ENCODE data around the gene RASSF8. TPM values are rescaled to one million over a fixed set of nuclear protein-coding genes. Genes with fewer than 3 reads are reported as not detected.

The RASSF8 gene
- total and polyA plus RNA-seq, 2 of the 8 experiments (the other 6 are each of a cell fraction or from before 2014, with no cell fraction given): 6.4 to 46.7 TPM

DNA sequence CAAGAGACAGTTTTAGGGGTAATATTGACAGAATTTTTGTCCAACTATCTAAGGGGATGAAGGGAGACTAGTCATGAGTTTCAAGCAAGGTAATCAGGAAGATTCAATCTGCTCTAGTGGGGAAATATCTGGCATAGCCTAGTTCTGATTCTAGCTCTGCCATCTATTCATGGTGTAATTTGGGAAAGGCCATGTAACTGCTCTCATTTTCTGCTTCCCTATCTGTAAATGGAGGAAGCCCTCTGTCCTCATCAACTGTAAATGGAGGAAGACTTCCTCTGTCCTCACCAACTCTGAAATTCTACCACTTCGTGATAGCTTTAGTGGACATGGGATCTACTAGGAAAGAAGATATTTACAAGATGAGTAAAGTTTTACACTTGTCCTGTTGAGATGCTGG, 128.5 kb downstream of the RASSF8 start:
- FAIRE-seq (no peak), DNase-seq (ENCODE audit: low read depth in 1 of 2, low spot score in 2 of 2) (no peak)
- Histone ChIP-seq H3K14ac (ENCODE audit: insufficient read length) (no peak overlapping the region), H2BK20ac (ENCODE audit: low read length) (no peak overlapping the region), H3K4ac (replicated peaks; ENCODE audit: insufficient read length, low read depth, low read length) (no peak overlapping the region), H3K79me1 (ENCODE audit: low read depth, low read length) (no peaks in the 10 kb centered on the region), H4K8ac (ENCODE audit: extremely low read depth, insufficient read depth, low read length) (no peak overlapping the region), H4K91ac (replicated peaks; ENCODE audit: insufficient read length, low read length) (no peak overlapping the region), H3K27me3 (replicated peaks in 1 of 4; ENCODE audit: control insufficient read depth in 3 of 4, extremely low read depth in 1 of 4, insufficient read depth in 3 of 4, low read length in 3 of 4) (no peaks in the 10 kb centered on the region), H2BK5ac (ENCODE audit: low read depth, low read length) (no peak overlapping the region), H3K9me3 (ENCODE audit: insufficient read depth in 2 of 2, low read depth in 1 of 2, low read length in 1 of 2) (peaks cover 2 to 3% of the 10 kb centered on the region in 2 experiments; a peak in 2 of 4 replicates), H2AFZ (ENCODE audit: low read length) (no peak overlapping the region), H4K20me1 (replicated peaks in 1 of 2; ENCODE audit: control insufficient read depth in 1 of 2, insufficient read depth in 2 of 2, low read length in 2 of 2) (no peaks in the 10 kb centered on the region), H3K23ac (ENCODE audit: insufficient read length) (no peak overlapping the region), H2BK120ac (replicated peaks; ENCODE audit: low read depth, low read length) (no peak overlapping the region), H4K5ac (ENCODE audit: insufficient read length, low read depth, low read length) (no peak overlapping the region), H3K79me2 (ENCODE audit: control insufficient read depth in 1 of 2, insufficient read depth in 2 of 2, low read length in 2 of 2) (no peaks in the 10 kb centered on the region), H2AK5ac (ENCODE audit: low read depth, low read length) (no peak overlapping the region), H3K27ac (ENCODE audit: low read depth, low read length) (no peak overlapping the region), H3K56ac (replicated peaks; ENCODE audit: insufficient read length, low read depth, low read length) (no peak overlapping the region), H3K9ac (replicated peaks in 1 of 4; ENCODE audit: extremely low read depth in 1 of 4, low read depth in 3 of 4, low read length in 3 of 4) (no peak overlapping the region), H3K4me2 (ENCODE audit: insufficient read depth in 1 of 2, low read depth in 2 of 2, low read length in 2 of 2) (no peak overlapping the region), H3K36me3 (ENCODE audit: control insufficient read depth in 2 of 4, insufficient read depth in 4 of 4, low read length in 3 of 4) (no peaks in the 10 kb centered on the region), H3K23me2 (ENCODE audit: low read depth, low read length) (no peaks in the 10 kb centered on the region), H3K4me3 (ENCODE audit: extremely low read depth in 1 of 4, insufficient read depth in 2 of 4, low read depth in 3 of 4, low read length in 4 of 4) (no peak overlapping the region), H3K18ac (ENCODE audit: extremely low read depth, low read length) (no peak overlapping the region), H2BK15ac (ENCODE audit: low read length) (no peak overlapping the region), H2BK12ac (ENCODE audit: low read depth, low read length) (no peak overlapping the region), H3K4me1 (replicated peaks in 1 of 4; ENCODE audit: control insufficient read depth in 3 of 4, insufficient read depth in 4 of 4, low read length in 3 of 4) (no peaks in the 10 kb centered on the region)
- TF ChIP-seq EGR1 (IDR thresholded peaks at IDR 0.05; ENCODE audit: borderline replicate concordance, low read depth, low read length) (no peak), CHD2 (IDR thresholded peaks at IDR 0.05; ENCODE audit: low read length) (no peak), RNF2 (IDR thresholded peaks at IDR 0.05; ENCODE audit: borderline replicate concordance, low read depth, low read length, missing control alignments, poor library complexity, severe bottlenecking) (no peak), TEAD4 (IDR thresholded peaks at IDR 0.05; ENCODE audit: low read depth, low read length) (no peak)
- CTCF ChIA-PET (ENCODE audit: partially characterized antibody): interaction anchor here (0.6 to 0.8 kb wide), 4 partner anchors 8 to 103 kb away, joined by 3 to 4 read pairs (median 3); no protein-coding TSS in a partner anchor
- POLR2A ChIA-PET (ENCODE audit: partially characterized antibody): no interaction called here
- 100% methylated on average over 1 of the region's 1 CpG; no CpG with 5 or more reads in 1 of the 2 experiments for WGBS, 2 experiments (ENCODE audit: extremely low coverage in 1 of 2, insufficient coverage in 1 of 2, insufficient read length in 1 of 2, insufficient replicate concordance in 2 of 2, low coverage in 1 of 2, low lambda C conversion rate in 2 of 2, missing lambda C conversion rate in 1 of 2)
